ENCODE measurements around the gene CALY. TPM values are rescaled to one million over a fixed set of nuclear protein-coding genes. Genes with fewer than 3 reads are reported as not detected.

The CALY gene
- polyA plus RNA-seq, 1 of the 3 experiments (the other 2 are of a cell fraction), result 3.3 TPM

DNA sequence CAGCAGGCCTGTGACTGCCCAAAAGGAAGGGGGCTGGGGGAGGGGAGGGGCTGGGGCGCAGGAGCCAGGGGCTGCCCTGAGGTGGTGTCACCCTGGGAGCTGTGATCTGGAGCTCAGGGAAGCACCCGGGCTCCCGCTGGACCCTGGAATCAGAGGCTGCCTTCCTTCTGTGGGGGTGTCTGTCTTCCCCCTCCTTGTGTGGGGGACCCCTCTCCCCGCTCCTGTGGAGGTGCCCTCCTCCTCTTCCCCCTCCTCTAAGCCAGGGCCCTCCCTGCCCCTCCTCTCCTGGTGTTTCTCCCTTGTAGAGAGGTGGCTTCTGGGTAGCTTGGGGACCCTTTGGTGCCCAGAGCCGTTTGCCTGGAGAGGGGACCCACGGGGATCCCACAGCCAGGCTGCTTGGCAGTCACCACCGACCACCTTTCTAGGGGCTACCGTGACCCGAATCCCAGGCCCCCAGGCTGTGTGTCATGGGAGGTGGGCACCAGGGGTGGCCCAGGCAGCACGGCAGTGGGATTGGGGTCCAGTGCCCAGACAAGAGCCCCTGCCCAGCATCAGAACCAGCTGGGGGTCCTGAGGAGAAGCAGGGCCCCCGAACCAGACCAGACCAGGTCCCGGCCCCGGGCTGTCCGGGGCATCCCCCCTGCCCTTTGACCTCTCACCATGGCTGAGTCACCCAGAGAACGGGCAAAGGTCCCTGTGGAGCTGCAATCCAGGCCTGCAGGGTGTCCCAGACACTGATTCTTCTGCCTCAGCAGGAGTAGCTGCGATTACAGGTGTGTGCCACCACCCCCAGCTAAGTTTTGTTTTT is 11.2 kb upstream of the CALY start:
- POLR2A ChIA-PET, result interaction anchor here (0.6 to 1.4 kb wide), 4 partner anchors 10 to 31 kb away, joined by 3 to 4 read pairs (median 3); partner anchors contain the start of gene FUOM
- Histone ChIP-seq H3K4me1 (ENCODE audit: control insufficient read depth in 1 of 2, insufficient read depth in 2 of 2, low read depth in 1 of 2, low read length in 1 of 2) (peaks cover 0 to 11% of the 10 kb centered on the region in 2 experiments; a peak in 1 of 4 replicates), H3K36me3 (replicated peaks in 1 of 2; ENCODE audit: control insufficient read depth in 1 of 2, insufficient read depth in 2 of 2, low read length in 1 of 2) (no peaks in the 10 kb centered on the region), H3K79me2 (ENCODE audit: insufficient read depth) (no peaks in the 10 kb centered on the region), H3K4me2 (no peak overlapping the region), H3K27ac (ENCODE audit: low read depth in 2 of 2, low read length in 1 of 2) (no peak overlapping the region), H3K9me3 (no peaks in the 10 kb centered on the region), H3K4me3 (ENCODE audit: low read depth in 2 of 2, low read length in 1 of 2) (no peak overlapping the region), H2AFZ (ENCODE audit: low read depth) (no peak overlapping the region), H3F3A (replicated peaks; ENCODE audit: insufficient read depth) (no peaks in the 10 kb centered on the region), H3K27me3 (ENCODE audit: insufficient read depth) (peaks cover 26% of the 10 kb centered on the region; the same call in 1 of the 2 replicates), H3K9ac (no peak overlapping the region), H4K20me1 (ENCODE audit: insufficient read depth) (no peaks in the 10 kb centered on the region), H3K9me2 (no peaks in the 10 kb centered on the region)
- 16% methylated on average over 7 of the region's 16 CpGs for WGBS (ENCODE audit: low lambda C conversion rate)
- TF ChIP-seq JUND (IDR thresholded peaks at IDR 0.05) (no peak), EZH2phosphoT487 (IDR thresholded peaks at IDR 0.05; ENCODE audit: borderline replicate concordance, low read depth) (no peak), NRF1 (IDR thresholded peaks at IDR 0.05; ENCODE audit: low read depth, low read length) (no peak), PBX3 (IDR thresholded peaks at IDR 0.05) (no peak), RAD21 (IDR thresholded peaks at IDR 0.05; ENCODE audit: low read length) (no peak), YY1 (IDR thresholded peaks at IDR 0.05; ENCODE audit: low read depth) (no peak), RFX5 (IDR thresholded peaks at IDR 0.05; ENCODE audit: low read length) (no peak), CHD2 (IDR thresholded peaks at IDR 0.05; ENCODE audit: low read length, partially characterized antibody) (no peak)
- TF ChIP-seq, protein P1, sequence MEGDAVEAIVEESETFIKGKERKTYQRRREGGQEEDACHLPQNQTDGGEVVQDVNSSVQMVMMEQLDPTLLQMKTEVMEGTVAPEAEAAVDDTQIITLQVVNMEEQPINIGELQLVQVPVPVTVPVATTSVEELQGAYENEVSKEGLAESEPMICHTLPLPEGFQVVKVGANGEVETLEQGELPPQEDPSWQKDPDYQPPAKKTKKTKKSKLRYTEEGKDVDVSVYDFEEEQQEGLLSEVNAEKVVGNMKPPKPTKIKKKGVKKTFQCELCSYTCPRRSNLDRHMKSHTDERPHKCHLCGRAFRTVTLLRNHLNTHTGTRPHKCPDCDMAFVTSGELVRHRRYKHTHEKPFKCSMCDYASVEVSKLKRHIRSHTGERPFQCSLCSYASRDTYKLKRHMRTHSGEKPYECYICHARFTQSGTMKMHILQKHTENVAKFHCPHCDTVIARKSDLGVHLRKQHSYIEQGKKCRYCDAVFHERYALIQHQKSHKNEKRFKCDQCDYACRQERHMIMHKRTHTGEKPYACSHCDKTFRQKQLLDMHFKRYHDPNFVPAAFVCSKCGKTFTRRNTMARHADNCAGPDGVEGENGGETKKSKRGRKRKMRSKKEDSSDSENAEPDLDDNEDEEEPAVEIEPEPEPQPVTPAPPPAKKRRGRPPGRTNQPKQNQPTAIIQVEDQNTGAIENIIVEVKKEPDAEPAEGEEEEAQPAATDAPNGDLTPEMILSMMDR (IDR thresholded peaks at IDR 0.05), result no peak
- TF ChIP-seq, protein P2, sequence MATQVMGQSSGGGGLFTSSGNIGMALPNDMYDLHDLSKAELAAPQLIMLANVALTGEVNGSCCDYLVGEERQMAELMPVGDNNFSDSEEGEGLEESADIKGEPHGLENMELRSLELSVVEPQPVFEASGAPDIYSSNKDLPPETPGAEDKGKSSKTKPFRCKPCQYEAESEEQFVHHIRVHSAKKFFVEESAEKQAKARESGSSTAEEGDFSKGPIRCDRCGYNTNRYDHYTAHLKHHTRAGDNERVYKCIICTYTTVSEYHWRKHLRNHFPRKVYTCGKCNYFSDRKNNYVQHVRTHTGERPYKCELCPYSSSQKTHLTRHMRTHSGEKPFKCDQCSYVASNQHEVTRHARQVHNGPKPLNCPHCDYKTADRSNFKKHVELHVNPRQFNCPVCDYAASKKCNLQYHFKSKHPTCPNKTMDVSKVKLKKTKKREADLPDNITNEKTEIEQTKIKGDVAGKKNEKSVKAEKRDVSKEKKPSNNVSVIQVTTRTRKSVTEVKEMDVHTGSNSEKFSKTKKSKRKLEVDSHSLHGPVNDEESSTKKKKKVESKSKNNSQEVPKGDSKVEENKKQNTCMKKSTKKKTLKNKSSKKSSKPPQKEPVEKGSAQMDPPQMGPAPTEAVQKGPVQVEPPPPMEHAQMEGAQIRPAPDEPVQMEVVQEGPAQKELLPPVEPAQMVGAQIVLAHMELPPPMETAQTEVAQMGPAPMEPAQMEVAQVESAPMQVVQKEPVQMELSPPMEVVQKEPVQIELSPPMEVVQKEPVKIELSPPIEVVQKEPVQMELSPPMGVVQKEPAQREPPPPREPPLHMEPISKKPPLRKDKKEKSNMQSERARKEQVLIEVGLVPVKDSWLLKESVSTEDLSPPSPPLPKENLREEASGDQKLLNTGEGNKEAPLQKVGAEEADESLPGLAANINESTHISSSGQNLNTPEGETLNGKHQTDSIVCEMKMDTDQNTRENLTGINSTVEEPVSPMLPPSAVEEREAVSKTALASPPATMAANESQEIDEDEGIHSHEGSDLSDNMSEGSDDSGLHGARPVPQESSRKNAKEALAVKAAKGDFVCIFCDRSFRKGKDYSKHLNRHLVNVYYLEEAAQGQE (IDR thresholded peaks at IDR 0.05; ENCODE audit: low read depth, low read length), result no peak
- peak; percentile 61 for DNase-seq
- CTCF ChIA-PET, result interaction anchor here (0.6 to 2.1 kb wide), 4 partner anchors 8 to 261 kb away, joined by 3 to 20 read pairs (median 4); no protein-coding TSS in a partner anchor

Data from SK-N-SH (cell line).